Activated CD4-positive, alpha-beta T cell treated with anti-CD3 and anti-CD28 coated beads, Interleukin-2, amount 50 U/mL, for 4 hours (primary cell): ENCODE data around the gene ANK2.
A peak's percentile ranks its signal among the peaks of the same experiment; 100 is the strongest.
"Not testable (repeated sequence)": the region's sequence is repeated elsewhere in the genome, so short reads cannot be mapped to it uniquely, and the experiment has no call there.

Source experiments
- DNase-seq, 2 experiments: peaks; one replicate each; pipeline ENCODE4 v3.0.0-alpha.2; 2020

The ANK2 gene

DNA sequence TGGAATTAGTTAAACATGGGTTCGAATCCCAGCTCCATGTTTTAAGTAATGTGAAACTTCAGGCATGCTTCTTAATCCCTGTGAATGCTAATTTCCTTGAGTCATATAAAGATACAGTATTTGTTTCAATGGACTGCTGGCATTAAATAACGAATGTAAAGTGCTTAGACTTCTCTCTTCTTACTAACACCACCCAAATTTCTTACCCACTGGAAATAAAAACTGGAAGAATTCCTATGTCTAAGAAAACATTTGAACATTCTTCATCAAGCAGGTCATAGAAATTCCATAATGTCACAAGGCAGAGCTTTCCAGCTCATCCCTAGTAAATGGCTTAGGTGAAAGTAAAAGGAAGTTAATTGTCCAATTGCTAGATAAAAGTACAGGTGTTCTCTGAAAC, 172.5 kb downstream of the ANK2 start:
- DNase-seq: no peak

DNA sequence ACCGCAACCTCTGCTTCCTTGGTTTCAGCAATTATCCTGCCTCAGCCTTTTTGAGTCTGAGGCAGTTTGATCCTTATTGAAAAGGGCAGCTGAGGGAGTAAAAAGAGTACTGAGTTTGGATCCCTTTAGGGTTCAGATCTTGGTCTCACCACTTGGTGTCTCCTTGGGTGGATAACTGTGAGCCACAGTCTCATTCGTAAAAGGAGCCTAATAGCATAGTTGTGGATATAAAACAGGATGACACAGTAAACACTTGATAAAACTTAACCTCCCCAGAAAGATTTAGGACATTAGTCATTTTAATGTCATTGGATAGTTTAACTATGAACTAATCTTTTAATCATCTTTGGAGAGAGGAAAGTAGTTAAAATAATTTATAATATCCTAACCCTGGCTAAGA, 173.0 kb downstream of the ANK2 start:
- DNase-seq: no peak

DNA sequence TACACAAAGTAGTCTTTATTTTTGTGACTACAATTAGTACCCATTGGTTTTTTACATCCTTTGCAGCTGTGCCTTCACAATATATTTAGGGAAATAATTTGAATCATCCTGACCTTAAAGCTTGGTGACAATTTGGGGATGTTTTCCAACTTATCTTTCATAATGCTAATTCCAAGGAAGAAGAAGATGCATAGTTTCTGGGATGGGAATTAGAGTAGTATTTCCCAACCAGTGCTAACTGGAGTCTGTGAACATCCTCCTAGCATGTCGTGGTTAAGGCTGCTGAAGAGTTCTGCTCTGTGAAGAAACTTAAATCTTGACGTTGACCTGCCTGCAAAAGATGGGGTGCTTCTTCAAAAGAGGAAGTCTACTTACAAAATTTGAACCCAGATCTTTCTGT, 173.5 kb downstream of the ANK2 start:
- DNase-seq: no peak

DNA sequence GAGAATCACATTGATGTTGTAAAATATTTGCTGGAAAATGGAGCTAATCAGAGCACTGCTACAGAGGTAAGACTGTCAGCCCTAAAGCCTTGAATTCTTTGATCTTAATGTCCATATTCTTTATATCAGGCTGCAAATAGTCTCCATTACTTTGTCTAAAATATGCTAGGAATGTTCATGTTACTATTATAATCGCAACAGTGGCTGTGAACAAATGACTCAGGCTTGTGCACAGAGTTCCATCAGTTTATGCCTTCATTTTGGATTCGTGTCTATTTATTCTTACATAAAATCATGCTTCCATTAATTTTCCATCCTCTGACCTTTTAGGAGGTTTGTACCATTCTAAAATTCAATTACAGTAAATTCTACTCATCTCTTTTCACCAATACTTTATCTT, 182.7 kb downstream of the ANK2 start:
- no peak for DNase-seq

DNA sequence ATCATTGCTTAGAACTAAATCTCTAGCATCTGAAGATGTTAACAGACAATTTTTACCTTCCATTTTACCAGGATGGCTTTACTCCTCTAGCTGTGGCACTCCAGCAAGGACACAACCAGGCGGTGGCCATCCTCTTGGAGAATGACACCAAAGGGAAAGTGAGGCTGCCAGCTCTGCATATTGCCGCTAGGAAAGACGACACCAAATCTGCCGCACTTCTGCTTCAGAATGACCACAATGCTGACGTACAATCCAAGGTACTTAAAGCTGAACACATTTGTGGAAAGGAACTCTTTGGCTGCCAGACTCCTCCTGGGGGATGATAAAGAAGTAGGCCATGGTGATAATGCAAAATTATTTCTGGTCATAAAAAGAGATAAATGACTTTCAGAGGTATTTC, 187.5 kb downstream of the ANK2 start:
- no peak for DNase-seq

DNA sequence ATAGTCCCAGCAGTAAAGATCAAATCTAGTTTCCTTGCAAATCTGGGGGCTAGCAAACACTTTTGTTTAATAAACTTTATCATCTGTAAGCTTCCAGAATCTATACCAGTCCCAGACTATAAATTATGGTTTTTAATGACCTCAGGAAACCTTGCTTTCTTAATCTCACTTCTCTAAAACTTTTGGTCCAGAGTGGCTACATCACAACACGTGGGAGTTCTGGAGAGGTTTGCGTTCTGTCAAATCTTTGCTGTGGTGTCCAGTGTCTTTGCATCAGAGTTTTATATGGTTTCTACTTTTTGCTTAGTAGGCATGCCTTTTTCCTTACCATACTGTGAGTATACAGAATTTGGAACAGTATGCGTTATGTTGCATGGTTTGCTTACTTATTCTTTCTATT, 193.9 kb downstream of the ANK2 start:
- DNase-seq: no peak

DNA sequence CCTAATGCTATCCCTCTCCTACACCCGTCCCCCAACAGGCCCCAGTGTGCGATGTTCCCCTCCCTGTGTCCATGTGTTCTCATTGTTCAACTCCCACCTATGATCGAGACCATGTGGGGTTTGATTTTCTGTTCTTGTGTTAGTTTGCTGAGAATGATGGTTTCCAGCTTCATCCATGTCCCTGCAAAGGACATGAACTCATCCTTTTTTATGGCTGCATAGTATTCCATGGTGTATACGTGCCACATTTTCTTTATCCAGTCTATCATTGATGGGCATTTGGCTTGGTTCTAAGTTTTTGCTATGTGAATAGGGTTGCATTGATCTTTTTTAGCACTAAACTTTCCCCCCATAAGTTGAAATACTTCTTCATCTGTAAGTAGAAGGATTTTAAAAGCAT, 195.3 kb downstream of the ANK2 start:
- DNase-seq: not testable (repeated sequence)

DNA sequence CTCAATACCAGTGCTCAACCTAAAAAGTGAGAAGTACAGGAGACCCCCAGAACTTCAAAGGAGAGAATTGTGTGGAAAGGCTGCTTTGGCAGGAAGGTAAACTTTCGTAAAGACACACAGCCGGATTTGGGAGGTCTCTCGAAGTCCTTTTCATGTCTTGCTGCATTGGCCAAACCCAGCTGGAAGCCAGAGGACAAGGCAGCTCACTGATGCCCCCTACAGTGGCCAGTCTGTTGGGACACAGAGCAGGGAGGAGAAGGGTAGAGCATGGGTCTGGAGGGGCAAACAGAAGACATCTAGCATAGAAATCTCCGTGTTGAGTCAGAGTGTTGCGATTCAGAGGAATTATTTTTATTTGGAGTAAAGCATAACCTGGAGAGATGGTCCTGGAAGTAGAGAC, 198.9 kb downstream of the ANK2 start:
- no peak for DNase-seq

DNA sequence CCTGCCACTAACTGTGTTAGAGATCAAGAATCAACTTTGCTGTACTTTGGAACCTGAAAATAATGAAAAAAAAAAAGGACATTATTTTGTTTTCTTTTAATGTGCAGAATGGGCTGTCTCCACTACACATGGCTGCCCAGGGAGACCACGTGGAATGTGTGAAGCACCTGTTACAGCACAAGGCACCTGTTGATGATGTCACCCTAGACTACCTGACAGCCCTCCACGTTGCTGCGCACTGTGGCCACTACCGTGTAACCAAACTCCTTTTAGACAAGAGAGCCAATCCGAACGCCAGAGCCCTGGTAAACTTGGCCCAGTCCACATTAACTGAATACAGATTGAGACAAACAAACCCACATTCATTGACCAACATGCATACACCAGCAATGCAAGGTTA, 206.2 kb downstream of the ANK2 start:
- DNase-seq: no peak

DNA sequence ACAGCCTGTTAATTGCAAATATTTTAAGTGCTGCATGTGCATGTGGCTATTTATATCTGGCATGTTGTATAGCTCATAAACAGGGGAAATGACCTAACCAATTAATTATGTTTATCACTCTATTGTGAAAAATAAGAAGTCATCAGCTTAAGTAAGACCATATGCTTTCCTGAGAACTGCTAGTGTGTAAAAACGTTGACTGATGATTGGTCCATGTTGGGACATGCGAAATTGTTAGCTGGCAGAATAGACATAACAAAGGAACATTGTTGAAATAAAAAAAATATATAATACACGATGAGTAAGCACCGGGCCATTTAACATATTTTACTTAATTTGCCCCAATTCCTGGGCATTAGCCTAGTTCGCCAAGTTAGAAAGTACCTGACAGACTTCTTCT, 207.5 kb downstream of the ANK2 start:
- DNase-seq: no peak

DNA sequence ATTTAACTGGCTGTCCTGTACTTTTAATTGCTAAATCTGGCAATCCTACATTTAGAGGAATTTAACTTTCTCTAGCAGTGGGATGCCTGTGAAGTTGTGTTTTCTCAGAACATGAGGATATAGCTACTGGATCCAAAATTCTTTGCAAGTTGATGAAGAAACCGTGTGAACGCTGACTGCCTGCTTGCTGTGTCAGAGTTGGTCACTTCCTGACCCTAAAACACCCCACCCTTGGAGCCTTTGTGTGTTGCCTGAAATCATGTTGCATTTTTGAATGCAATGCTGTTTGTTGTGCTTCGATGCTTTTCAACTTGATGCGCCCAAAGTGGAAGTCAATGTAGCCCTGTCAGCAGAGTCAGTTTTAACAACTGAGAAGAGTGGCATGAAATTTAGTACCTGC, 211.2 kb downstream of the ANK2 start:
- no peak for DNase-seq

DNA sequence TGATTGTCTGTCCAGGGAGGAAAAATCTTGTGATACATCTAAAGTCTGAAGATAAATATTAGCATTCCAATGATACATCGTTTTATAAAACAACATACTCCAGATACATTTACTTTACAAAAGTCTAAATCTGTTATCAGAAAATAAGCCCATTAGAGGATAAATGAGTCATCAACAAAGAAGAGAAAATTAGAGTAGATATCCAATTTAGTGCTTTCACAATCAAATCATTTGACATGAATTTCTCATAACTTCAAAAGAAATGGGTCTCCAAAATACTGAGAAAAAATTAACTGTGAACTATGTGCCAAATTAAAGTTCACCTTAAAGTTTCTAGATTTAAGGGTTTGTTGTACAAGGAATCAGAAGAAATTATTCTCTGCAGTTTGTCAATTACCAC, 213.8 kb downstream of the ANK2 start:
- DNase-seq: no peak

DNA sequence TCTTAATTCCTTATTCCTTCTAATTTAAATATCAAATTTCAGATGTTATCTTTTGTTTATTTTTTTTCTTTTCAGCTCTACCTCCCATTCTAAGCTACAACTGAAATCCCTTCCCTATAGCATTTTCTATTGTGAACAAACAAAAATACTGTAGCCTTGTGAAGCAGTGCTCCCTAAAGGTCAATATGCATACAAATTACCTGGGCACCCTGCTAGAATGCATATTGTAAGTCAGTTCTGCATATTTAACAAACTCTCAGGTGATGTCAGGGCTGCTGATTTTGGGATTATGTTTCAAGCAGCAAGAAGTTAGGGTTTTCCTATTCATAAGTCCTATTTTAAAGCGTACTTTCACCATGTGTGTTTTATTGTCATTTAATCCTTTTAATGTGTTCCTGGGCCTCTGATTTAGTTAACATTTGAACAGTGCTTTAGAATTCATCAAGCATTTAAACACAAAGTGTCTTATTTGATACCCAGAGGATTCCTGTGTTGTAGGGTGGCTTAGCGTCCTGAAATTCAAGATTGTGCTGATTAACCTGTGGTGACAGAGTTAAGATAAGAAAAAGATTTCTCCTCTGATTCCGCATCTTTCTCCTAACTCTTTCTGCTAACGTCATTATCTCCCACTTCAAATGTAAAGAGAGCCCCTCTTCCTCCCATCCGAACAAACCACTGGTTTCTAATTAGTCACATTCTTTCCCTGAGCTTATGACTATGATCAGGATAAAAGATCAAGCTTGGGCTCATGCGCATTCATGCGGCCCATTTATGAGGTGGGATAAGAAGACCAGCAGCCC, 221.3 kb downstream of the ANK2 start:
- no peak for DNase-seq

DNA sequence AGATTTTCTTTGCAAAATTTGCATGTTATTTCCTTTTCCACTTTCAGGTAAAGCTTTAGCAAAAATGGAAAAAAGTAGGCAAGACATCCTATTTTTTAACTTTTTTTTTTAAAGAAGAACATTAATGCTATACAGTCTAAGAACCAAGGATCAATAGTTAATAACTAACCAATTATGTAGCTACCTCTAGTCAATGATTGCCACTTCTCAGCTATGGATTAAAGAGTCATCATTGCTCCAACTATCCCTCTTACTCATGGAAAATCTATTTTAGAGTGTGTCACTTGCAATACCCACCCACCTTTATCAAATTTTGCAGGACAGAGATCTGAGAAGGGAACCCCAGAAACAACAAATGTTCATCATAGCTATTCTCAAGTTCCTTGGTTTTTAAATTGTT, 223.1 kb downstream of the ANK2 start:
- DNase-seq: no peak

DNA sequence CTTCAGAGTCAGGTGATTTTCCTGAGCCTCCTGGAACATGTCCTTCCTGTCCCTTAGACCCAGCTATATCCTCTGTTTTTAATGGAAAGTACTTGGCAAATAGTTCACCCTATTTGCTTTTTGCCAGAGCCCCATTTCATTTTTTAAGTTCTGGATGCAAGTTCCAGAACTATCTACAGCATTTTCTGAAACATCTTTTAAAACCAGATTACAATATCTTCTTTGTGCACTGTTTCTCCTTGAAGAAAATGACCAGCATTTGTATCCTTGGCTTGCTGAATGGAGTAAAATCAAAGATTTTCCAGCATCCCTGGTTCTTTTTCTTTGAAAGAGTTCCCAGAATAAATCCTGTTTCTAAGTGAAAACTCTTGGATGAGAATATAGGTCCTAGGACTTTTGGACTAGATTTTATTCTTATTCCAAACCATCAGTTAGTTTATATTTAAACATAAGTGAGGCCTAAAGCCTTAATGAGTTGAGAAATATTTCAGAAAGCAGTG, 224.3 kb downstream of the ANK2 start:
- no peak for DNase-seq

DNA sequence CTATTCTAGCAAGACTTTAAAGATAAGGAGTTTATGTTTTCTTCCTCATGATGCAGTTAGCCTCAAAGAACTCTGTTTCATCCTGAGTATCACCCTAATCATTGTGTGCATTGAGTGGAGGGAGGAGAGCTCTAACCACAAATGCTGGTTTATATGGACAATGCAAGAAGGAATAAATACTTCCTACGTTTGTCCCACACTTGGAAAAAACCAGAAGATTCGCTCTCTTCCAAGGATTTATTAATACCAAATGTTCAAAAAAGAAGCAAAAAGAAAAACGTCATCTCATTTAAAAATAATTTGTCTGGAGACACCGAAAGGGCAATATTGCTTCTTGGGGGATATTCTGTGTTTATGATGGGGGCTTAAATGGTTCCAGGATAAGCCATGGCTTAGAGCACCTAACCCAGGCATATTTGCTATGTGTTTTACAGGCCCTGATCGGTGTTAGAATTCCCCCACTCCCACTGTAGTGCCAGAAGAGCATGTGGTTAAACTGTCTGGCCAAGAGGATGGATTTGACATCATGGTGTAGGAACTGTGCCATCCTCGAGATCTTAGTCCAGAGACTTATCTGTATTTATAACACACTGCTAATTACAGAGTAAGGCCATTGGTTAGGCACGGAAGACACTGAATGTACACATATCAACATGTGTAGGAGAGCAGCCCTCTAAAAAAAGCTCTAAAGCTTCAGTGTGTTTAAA, 227.2 kb downstream of the ANK2 start:
- no peak for DNase-seq

DNA sequence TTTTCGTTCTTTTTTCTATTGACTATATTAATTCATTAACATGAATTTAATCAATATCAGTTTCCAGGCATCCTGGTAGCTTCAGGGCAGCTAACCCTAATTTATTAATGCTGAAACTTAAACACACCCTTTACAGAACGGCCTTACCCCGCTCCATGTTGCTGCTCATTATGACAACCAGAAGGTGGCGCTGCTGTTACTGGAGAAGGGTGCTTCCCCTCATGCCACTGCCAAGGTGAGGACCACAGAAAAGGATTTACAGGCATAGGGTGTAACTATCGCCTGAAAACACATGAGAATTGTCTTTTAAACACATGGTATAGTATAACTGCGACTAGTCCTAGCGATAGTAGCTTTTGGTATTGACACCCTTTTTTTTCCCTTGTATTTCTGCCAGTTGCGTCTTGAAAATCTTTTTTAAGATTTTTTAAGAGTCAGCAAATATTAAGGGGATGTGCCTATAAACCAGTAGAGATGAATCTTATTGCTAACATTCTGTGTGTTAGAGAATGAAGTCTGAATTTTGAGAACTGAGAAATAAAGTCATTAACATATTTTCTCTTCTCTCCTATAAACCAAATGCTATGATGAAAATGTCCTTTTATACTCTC, 229.0 kb downstream of the ANK2 start:
- DNase-seq: peak; percentile 21 to 24

DNA sequence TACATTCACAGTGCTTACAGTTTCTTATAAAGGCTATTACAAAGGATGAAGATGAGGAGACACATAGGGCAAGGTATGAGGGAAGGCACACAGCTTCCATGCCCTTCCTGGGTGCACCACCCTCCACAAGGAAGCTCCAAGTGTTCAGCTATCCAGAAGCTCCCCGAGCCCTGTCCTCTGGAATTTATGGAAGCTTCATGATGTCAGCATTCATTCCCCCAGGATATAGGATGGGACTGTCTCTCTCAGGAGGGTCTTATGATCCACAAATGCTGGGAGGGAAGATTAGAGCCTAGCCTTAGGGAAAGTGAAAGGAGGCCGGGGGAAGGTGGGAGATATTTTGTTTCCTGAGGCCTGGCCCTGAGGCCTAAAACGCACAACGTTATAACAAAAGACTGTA, 236.0 kb downstream of the ANK2 start:
- no peak for DNase-seq

DNA sequence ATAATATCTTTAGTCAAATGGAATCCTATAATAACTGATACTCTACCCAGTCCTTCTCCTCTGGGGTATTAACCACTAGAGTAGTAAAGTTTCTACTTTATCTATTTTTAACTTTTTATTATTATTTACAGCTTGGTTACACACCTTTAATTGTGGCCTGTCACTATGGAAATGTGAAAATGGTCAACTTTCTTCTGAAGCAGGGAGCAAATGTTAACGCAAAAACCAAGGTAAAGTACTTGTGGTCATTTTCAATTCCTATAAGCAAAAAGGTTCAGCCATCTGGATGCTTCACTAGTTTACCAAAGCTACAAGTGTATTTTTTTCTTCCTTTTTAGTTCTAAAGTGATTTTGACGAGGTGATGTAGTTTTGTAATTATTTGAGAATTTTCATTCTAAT, 238.8 kb downstream of the ANK2 start:
- no peak for DNase-seq

DNA sequence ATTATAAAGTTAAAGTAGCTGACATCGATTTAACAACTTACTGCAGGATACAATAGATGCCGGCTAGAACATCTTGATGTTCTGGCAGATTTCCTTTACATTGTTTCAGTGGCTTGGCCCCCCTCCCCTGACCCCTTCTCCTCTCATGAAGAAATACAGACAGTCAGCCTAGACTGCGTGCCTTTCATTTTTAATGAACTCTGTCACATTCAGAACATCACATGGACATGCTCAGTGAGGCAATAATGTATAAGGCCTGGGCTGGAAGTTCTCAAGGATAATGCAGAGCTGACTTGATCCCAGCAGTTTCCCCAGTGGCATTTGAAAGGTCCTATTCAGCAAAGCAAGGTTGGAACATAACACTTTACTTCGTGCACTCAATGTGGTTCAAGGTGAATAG, 239.2 kb downstream of the ANK2 start:
- DNase-seq: no peak

DNA sequence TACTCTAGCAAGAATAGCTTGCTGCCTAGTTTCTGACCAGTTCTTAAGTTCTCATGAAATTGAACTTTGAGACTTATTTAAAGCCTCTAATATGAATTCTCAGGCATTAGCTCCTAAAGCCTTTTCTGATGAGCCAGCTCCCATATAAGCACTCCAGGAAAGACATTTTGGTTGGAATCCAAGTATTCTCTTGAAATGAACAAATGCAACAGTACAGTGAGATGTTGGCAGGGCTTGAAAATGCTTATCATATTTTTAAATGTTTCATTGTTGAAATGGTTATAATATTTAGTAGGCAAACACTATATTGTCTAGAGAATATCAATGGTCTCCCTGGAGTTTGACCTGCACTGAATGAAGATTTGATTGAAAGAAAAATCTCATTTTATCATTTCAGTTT, 240.3 kb downstream of the ANK2 start:
- no peak for DNase-seq

DNA sequence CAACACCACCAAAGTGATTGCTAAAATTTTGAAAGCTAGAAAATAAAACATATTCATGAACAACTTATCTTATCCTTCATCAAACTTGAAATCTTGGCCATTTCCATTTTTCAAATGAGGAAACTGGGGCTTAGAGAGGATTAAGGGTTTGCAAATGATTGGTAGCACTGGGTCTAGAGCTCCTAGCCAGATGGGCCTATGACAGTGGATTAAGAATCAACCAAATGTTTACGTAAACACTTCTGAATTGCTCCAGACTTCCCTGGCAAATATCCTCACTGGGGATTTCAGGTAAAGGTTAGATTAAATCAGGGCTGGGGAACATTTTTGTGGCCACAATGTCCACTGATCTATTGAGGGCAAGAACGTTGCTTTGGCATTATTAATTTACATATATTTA, 241.2 kb downstream of the ANK2 start:
- no peak for DNase-seq

DNA sequence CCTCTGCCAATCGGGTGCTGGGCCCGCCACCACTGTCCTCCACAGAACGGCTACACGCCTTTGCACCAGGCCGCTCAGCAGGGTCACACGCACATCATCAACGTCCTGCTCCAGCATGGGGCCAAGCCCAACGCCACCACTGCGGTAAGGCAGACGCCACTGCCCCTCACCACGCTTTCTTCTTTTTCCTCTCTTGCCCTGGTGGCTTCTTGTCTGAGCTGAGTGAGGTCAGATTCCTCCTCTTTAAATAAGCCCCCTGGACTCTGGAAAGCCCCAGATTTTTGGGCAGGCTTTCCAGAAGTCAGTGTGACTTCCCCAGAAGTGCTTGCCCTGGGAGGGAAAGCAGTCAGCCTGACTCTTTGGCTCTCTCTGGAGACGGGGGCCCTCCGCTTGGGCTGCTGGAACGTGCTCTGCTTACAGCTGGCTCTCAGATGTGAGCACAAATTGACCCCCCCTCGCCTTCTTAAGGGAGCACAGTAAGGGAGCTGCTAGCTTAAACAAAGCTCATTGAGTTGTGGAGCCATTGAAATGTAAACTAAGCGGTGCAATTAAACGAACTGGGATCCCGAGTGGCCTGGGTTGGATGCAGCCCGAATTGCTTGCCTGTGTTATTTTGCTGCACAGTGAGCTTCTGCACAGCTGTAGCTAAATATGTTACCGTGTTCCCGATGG, 243.1 kb downstream of the ANK2 start:
- no peak for DNase-seq
